HG03039 (cell line): ENCODE results near the gene DENND1A.
"Not testable (repeated sequence)": the region's sequence is repeated elsewhere in the genome, so short reads cannot be mapped to it uniquely, and the experiment has no call there.

Source experiments
- ATAC-seq: cut with Tn5 transposase; IDR thresholded peaks from one replicate; pipeline ENCODE4 v1.9.1; 2021; ENCODE audit warnings: mild to moderate bottlenecking, moderate library complexity; ENCODE audit not compliant: unreplicated experiment

DENND1A gene

GRCh38 chr9:123407217-123407851, 522.6 kb downstream of the DENND1A start:
- no peak for ATAC-seq

- no peak for ATAC-seq
Measured at GRCh38 chr9:123406691-123407216, 523.2 kb downstream of the DENND1A start.

DNA sequence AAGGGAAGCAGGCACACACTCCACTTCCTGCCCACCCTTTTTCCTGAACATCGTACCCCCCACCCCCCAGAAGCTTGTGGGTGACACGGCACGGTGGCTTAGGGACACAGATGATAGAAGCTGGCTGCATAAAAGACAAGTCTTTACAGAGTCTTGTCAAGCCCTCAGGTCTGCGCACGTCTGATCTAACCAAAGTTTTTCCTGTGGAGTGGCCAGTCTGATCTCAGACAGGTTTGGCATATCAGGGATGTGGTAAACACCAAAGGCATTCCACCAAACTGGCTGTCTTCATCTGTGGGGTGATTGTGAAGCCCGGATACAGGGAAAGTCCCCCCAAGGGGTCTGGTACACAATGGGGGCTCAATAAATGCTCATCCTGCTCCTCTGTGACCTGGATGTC, 523.9 kb downstream of the DENND1A start:
- no peak for ATAC-seq

- no peak for ATAC-seq
Measured at GRCh38 chr9:123402981-123403509, 526.9 kb downstream of the DENND1A start.

- ATAC-seq, result no peak
Measured at GRCh38 chr9:123401879-123402513, 527.9 kb downstream of the DENND1A start.

DNA sequence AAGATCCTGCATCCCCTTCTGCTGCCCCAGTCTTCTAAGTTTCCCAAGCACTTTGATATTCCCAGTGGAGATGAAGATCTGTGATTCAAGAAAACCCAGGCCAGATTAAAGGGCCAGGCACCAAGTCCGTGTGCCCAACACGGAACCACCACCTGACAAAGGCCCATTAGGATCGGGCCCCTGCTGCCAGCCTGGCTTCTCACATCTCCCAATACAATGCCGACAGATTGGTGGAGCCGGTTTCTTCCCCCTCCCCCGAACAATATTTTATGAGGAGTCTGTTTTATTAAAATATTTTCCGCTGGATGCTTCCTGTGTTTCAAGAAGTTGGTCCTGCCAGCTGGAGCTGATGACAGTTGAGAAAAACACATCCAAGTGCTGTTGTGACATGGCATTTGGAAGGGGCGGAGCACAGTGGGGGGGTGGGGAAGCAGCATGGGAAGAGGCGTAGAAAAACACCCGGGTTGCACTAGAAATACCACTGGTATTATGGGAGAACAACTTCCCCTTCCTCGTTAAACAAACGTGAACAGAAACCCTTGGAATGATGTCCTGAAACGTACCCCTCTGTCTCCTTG, 528.9 kb downstream of the DENND1A start:
- no peak for ATAC-seq

- ATAC-seq, result no peak
Measured at GRCh38 chr9:123399803-123400378, 530.0 kb downstream of the DENND1A start.

DNA sequence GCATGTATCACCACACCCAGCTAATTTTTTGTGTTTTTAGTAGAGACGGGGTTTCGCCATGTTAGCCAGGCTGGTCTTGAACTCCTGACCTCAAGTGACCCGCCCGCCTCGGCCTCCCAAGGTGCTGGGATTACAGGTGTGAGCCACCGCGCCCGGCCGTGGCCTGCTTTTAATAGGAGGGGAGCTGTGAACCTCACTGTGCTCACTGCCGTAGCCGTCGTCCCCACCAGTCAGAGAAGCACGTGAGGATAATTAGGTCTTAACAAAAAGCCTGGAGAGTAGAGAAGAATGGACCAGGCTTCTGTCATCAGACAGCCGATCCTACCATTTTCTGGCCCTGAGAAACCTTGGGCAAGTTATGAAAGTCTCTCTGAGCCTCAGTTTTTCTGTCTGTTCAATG, 531.0 kb downstream of the DENND1A start:
- not testable (repeated sequence) for ATAC-seq

DNA sequence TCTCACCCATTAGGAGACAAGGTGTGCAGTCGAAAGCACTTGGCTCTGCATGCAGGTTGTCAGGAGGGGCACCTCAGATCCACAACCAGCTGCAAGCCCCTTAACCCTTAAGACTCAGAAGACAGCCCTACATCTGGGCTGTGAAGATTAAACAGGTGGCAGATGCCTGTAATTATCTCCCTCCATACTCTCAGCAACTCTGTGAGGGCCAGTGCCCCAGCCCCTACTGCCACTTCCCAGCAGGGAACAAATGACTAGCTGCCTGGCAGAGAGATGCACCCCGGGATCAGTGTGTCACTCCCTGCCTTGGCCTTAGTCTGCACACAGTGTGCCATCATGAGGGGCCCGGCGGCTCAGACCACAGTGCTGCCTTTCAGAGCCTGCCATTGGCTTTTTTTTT, 532.0 kb downstream of the DENND1A start:
- ATAC-seq, result no peak

GRCh38 chr9:123395689-123396511, 534.0 kb downstream of the DENND1A start:
- ATAC-seq, result no peak

DNA sequence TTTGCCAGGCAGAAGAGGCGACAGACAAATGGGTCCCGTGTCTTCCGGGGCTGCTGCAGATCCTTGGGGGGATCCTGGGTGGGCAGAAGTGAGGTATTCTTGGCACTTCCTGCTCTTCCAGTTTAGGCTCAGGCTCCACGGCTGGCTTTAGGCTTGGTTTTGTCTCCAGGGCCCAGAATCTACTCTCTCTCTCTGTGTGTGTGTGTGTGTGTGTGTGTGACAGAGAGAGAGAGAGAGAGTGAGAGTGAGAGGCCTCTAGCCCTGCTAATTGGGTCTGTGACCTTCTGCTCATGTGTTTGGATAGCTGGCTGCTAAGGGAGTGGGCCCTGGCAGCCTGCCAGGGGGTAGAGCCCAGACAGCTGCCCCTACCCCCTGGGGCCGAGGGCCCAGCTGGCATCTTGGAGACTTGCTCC, 534.6 kb downstream of the DENND1A start:
- ATAC-seq, result no peak

DNA sequence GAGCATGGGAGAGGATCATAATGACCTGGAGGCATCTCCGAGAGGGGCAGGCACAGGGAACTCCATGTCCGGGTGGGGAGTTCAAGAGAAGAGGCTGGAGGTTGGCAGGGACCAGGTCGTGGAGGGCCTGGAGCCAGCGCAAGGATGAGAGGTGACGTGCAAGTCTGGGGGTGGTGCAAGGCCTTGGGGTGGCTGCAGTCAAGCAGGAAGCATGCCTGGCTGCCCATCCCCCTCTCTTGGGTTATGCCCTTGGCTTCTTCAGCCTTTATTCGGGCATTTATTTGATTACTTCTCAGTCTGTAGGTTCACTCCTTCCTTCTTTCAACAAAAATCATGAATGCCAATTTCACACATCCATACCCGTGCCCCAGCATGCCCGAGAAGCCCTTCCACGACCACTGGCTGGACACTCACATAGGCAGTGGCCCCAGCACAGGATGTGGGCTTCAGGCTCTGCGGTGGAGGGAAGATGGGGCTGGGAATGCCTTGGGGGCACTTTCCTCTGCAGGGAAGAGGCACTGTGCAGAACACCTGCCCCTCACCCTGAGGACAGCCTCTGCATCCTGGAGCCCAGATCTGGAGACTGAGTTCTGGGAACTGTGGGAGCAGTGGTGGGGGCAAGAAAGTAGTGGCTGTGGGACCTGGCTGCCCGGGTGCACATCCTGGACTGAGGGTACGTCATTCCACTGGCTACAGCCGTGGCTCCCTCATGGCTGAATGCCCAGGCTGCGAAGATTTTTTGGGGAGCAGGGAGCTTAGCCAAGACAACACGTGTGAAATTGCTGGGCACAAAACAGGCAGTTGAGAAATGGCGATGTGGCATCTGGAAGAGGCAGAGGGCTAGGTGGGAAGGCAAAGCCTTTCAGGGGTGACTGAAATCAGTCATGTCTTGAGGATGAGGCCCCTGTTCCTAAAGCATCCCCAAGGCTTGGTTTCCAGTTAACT, 535.4 kb downstream of the DENND1A start:
- ATAC-seq, result no peak

DNA sequence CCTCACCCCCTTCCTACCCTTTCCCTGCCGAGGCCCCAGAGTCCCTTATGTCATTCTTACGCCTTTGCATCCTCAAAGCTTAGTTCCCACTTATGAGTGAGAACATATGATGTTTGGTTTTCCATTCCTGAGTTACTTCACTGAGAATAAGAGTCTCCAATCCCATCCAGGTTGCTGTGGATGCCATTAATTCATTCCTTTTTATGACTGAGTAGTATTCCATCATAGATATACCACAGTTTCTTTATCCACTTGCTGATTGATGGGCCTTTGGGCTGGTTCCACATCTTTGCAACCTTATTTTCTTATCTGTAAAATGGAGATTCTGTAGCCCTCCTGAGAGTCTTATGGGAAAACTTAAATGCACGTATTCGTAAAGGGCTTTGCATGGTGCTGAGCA, 537.1 kb downstream of the DENND1A start:
- no peak for ATAC-seq

DNA sequence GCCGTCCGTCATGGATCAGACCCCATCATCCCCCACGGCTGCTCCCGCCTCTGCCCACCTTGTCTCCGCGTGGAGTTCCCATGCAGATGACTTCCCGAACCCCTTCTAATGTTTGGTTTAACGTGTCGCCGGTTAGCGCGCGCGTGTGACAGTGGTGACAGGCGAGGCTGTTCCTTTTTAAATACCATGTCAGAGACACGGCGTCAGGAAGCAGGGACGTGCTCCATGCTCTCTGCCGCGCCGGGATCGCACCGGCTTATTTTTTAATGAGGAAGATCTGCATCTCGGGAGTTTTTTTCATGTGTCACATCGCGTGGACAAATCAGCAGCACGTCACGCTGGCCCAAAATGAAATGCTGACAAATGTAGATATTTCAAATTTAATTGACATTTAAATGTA, 538.0 kb downstream of the DENND1A start:
- no peak for ATAC-seq

DNA sequence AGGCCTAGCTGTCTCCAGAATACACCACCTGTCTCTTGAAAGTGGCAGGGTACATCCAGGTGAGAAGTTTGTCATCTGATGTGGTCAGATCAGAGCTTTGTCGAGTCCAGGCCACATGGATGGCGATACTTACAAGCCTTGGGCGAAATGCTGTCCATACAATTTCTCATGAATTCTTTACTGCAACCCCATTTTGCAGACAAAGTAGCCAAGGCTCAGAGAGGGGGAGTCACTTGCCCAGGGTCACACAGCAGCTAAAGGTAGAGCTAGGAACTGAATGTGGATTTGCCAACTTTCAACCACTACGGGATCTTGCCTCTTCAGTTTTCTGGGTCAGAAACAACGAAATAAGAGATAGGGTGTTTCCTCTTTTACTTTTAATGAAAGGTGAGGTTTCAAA, 538.7 kb downstream of the DENND1A start:
- no peak for ATAC-seq

DNA sequence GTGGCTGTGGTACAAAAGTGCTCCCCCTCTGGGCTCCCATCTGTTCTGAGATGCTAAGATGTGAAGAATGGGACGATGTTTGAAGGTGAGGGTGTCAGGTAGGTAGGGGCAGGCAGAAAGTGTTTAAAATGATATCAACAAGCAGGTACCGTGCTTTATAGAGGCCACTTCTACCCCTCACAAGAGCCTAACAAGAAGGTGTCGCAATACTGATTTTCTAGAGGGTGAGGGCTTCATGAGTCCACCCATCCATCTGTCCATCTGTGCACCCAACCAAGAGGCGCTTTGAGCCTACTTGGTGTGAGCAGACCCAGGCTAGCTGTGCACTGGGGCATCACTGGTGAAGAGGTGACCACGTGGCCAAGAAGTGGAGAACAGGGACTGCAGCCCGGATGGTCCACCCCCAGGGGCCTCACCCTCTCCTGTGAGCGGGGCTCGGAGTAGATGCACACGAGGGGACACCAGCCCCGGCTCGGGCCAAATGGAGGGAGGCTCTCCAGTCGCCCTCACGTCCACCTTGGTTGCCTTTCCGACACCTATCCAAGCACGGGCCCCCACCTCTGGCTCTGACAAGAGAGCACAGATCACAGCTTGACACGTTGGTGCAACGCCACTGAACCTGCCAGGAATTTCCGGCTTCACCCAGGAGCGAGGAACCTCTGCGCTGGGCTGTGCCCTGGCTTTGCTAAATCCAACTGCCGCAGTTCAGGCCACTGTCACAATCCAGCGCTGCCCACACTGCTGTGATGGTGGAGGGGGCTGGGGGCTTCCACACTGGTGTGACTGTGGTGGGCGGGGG, 539.4 kb downstream of the DENND1A start:
- no peak for ATAC-seq

DNA sequence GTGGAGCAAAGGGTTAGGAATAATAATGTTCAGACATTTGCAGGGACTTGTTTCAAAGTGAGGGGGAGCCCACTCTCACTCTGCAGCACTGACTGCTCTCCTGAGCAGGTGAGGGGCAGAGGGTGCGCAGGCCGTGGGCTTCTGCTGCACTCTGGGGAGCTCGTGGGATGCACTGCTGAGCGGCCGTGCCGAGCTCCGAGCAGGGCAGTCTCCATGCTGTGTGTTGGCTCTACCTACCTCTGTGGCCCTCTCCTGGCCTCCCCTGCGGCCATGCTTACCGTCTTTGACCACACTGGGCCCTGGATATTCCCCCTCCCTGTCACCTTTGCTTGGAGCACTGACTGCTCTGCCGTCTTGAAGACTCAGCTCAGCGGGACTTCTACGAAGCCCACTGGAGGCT, 540.2 kb downstream of the DENND1A start:
- ATAC-seq, result no peak

DNA sequence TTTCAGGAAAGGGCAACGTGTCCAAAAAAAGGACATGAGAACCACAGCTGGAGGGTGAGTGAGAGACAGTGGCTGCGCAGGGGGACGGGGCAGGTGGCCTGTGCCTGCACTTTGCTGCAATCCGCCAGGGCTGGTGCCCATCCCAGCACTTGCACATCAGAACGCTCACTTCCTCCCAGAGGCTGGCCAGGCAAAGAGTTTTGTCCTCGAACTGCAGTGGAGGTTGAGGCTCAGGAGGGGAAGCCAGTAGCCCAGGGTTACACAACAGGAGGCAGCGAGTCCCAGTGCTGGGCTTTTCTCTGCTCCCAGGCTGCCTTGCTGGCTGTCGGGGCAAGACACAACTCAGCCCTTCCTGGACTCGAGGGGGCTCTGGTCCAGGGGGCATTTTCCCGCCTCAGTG, 540.9 kb downstream of the DENND1A start:
- no peak for ATAC-seq

DNA sequence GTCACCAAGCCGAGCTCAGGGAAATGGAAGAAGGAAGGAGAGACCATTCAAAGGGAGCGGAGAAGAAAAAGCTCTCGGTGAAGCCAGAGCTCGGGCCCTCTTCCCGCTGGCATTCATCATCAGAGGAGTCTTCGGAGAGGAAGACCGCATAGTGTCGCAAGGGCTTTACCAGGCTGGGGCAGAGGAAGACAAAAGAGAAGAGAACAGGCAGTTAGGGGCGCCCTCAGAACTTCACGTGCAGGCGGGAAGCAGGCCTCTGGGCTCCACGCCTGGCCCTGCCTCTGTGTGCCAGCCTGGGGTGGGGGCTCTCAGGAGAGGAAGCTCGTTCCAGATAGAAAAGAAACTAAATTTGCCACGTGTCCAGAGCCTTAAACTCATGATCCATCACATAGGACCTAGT, 542.2 kb downstream of the DENND1A start:
- no peak for ATAC-seq
